Left ventricle myocardium inferior (tissue), 1 donor: ENCODE measurements around the gene METTL23. TPM values are rescaled to one million over a fixed set of nuclear protein-coding genes. Genes with fewer than 3 reads are reported as not detected.

Experiments
- DNase-seq: peaks from one replicate; pipeline ENCODE4 v3.0.0-alpha.2; 2020
- H3K27ac ChIP-seq: fragments of 200-600 bp; replicated peaks from 2 replicates; pipeline ENCODE4 v1.8.0; 2021
- H3K27me3 ChIP-seq: fragments of 200-600 bp; 2 replicates; pipeline ENCODE4 v1.8.0; 2021; ENCODE audit warnings: low read depth
- H3K36me3 ChIP-seq: fragments of 200-600 bp; 2 replicates; pipeline ENCODE4 v1.8.0; 2021
- H3K4me1 ChIP-seq: fragments of 200-600 bp; 2 replicates; pipeline ENCODE4 v1.8.0; 2021
- H3K4me3 ChIP-seq: fragments of 200-600 bp; 2 replicates; pipeline ENCODE4 v1.8.0; 2021; ENCODE audit warnings: mild to moderate bottlenecking, moderate library complexity
- H3K9me3 ChIP-seq: fragments of 200-600 bp; replicated peaks from 2 replicates; pipeline ENCODE4 v1.8.0; 2021
- intact Hi-C: fragments of 100-400 bp; cut with micrococcal nuclease; formaldehyde crosslinking; loops from one replicate; pipeline ENCODE4 v1.11.0; 2022
- total RNA-seq: library from RNA; stranded (reverse); fragmentation: NEBNext Ultra II Directional; extraction: Animal tissue kit (Norgen Biotek cat#: 25700); gene quantifications from one replicate; pipeline ENCODE4 v1.2.1, GENCODE V29; 2021
- TF ChIP-seq, protein P1 (sequence below): fragments of 200-600 bp; IDR thresholded peaks from 2 replicates; pipeline ENCODE4 v1.8.0; 2021; ENCODE audit warnings: antibody characterized with exemption, mild to moderate bottlenecking, borderline replicate concordance
- donor health status: DM: no; HTN: yes; CAD: no; lungs with severe emphysema.

Gene METTL23
- total RNA-seq, 1 donor from 2014 or later = 21.0 TPM

DNA sequence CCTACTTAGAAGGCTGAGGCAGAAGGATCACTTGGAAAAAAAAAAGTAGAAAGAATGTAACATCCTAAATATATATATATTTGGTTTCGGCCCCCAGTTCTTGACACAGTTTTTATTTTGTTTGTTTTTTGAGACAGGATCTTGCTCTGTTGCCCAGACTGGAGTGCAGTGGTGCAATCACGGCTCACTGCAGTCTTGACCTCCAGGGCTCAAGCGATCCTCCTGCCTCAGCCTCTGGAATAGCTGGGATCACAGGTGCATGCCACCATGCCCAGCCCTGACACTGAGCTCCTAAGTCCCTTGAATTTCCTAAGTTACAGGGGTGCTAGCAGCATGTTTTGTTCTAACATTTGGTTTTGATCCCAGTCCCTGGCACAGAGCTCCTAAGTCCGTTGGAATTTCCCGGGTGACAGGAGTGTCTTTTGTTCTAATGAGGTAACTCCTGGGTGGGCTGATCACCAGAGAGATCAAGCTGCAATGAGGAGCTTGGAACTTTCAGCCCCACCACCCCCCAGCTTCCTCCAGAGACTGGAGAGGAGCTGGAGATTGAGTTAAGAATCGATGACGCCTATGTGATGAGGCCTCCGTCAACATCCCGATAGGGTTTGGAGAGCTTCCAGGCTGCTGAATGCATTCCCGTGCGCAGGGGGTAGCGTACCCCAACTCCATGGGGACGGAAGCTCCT is 35.9 kb upstream of the METTL23 start:
- H3K36me3 ChIP-seq = peaks cover 6% of the 10 kb centered on the region
- no peaks in the 10 kb centered on the region for H3K9me3 ChIP-seq
- no peak for DNase-seq
- H3K4me1 ChIP-seq = peaks cover 100% of the 10 kb centered on the region
- no peaks in the 10 kb centered on the region for H3K27me3 ChIP-seq
- TF ChIP-seq, protein P1, sequence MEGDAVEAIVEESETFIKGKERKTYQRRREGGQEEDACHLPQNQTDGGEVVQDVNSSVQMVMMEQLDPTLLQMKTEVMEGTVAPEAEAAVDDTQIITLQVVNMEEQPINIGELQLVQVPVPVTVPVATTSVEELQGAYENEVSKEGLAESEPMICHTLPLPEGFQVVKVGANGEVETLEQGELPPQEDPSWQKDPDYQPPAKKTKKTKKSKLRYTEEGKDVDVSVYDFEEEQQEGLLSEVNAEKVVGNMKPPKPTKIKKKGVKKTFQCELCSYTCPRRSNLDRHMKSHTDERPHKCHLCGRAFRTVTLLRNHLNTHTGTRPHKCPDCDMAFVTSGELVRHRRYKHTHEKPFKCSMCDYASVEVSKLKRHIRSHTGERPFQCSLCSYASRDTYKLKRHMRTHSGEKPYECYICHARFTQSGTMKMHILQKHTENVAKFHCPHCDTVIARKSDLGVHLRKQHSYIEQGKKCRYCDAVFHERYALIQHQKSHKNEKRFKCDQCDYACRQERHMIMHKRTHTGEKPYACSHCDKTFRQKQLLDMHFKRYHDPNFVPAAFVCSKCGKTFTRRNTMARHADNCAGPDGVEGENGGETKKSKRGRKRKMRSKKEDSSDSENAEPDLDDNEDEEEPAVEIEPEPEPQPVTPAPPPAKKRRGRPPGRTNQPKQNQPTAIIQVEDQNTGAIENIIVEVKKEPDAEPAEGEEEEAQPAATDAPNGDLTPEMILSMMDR = no peak
- H3K4me3 ChIP-seq = peak overlapping the region; percentile 13
- H3K27ac ChIP-seq = peak overlapping the region; percentile 98
- intact Hi-C loops = no loop called here

DNA sequence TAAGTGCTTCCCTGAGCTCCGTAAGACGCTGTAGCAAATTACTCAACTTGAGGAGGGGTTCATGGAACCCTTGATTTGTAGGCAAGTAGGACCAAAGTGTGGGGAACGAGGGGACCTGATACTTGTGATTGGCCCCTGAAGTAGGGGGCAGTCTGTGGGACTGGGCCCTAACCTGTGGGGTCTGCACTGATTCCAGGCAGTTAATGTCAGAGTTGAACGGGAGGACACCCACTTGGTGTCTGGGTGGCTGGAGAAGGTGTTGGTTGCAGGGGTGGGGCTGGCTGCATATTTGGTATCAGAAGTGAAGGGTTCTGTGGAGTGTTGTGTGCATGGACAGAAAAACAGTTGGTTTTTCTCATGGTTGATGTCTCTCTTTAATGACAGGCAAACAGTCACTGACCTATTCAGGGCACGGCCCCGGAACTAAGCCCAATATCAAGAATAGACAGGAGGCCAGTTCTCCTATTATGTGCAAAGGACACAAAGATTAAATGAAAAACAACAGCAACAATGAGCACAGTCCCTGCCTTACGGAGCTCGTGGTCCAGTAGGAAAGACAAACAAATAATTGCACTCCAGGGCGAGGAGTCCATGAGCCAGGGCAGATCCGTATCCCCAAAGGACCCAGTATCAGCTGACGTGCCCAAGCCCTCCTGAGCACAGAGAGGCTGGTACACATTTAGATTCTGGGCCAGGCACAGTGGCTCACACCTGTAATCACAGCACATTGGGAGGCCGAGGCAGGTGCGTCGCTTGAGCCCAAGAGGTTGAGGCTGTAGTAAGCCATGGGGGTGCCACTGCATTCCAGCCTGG is 35.1 kb upstream of the METTL23 start:
- Histone ChIP-seq H3K27ac (peak overlapping the region; percentile 98), H3K4me1 (peaks cover 100% of the 10 kb centered on the region), H3K4me3 (peak overlapping the region; percentile 13), H3K36me3 (peaks cover 6% of the 10 kb centered on the region), H3K27me3 (no peaks in the 10 kb centered on the region), H3K9me3 (no peaks in the 10 kb centered on the region)
- DNase-seq = no peak
- intact Hi-C loops = no loop called here
- TF ChIP-seq, protein P1 = no peak

DNA sequence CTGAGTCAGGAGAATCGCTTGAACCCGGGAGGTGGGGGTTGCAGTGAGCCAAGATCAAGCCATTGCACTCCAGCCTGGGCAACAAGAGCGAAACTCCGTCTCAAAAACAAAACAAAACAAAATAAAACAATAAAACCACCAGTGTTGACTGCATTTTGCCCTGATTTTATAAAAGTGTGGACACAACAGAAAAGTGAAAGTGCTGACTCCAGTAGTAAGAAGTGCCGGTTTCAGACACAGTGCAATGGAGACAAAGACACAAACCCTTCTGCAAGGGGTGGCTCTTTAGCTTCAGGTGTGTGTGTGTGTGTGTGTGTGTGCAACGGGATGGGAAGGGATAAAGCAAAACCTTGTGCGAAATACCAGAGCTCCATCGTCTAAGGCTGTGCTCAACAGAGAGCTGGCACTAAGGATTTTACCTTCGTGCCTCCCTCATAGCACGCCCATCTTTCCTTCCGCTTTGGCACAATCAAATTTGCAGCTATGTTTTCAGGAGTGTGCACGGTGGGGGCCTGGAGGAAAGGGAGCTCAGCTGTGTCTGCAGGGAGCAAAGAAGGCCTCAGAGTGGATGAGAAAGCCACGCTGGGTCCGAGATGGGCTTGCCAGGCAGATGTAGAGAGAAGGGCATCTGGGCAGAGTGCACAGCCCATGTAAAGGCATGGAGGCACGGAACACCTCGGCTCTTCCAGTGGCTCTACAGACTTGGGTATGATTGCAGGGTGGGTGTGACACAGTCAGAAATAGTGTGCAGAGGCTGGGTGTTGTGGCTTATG is 31.4 kb upstream of the METTL23 start:
- Histone ChIP-seq H3K27ac (peak overlapping the region; percentile 98), H3K4me3 (no peak overlapping the region), H3K36me3 (no peaks in the 10 kb centered on the region), H3K4me1 (peaks cover 100% of the 10 kb centered on the region), H3K9me3 (no peaks in the 10 kb centered on the region), H3K27me3 (no peaks in the 10 kb centered on the region)
- intact Hi-C loops = no loop called here
- no peak for DNase-seq
- TF ChIP-seq, protein P1 = no peak

DNA sequence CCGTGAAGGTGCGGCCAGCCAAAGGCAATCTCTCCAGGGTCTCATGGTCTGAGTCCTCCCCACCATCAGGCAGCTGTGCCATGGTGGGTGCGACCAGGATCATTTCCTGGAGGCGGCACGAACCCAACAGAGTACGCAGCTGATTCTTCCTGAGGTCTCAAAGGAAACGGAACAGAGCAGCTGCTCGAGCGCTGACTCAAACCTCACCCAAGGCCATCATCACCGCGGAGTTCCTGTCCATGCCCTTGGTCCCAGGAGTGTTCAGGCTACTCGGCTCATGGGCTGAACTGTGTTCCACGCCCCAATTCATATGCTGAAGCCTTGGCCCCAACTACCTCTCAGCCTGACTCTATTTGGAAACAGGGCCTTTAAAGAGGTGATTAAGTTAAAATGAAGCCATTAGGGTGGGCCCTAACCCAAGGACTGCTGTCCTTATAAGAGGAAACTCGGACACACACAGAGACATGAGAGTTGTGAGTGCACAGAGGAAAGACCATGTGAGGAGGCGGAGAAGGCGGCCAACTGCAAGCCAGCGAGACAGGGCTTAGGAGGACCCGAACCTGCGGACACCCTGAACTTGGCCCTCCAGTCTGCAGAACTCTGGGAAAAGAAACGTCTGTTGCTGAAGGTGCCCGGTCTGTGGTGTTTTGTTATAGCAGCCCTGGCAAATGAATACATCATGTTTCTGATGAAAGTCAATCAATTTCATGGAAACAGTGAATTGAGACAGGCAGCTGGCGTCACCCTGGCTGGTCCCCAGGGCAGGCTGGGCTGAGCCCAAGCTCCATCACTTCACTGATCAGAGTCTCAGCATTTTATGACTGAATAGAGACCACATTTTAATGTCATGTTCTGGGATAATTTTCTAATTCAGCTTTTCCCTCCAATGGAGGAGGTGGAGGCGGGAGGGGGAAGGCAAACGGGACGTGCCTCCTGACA is 29.6 kb upstream of the METTL23 start:
- peak overlapping the region; percentile 30 for H3K4me3 ChIP-seq
- H3K27ac ChIP-seq = peak overlapping the region; percentile 98
- TF ChIP-seq, protein P1 = no peak
- H3K27me3 ChIP-seq = no peaks in the 10 kb centered on the region
- H3K36me3 ChIP-seq = no peaks in the 10 kb centered on the region
- peak; percentile 73 for DNase-seq
- no peaks in the 10 kb centered on the region for H3K9me3 ChIP-seq
- H3K4me1 ChIP-seq = peaks cover 100% of the 10 kb centered on the region
- intact Hi-C loops = no loop called here
